Fibroblast of lung (primary cell): ENCODE results near the gene CENPVL2.

Experiments used
- CTCF ChIP-seq, 2 donors: IDR thresholded peaks in 1 of 2; conservative IDR thresholded peaks in 1 of 2; 1 replicate in 1 of 2; 2 replicates in 1 of 2; pipeline ENCODE4 v1.5.1; 2011 to 2012; ENCODE audit warnings: low read length in 2 of 2, control low read depth in 1 of 2, inconsistent platforms in 1 of 2, low read depth in 1 of 2, mild to moderate bottlenecking in 1 of 2
- EZH2 ChIP-seq: IDR thresholded peaks from 2 replicates; pipeline ENCODE4 v1.5.1; 2012; ENCODE audit warnings: low read length, control low read depth, mild to moderate bottlenecking; ENCODE audit errors: missing control alignments

GRCh38 chrX:51728202-51728601 lies 45.6 kb upstream of the CENPVL2 start:
- no peak for TF ChIP-seq CTCF (conservative IDR thresholded peaks at IDR 0.05 in 1 of 2, IDR thresholded peaks at IDR 0.05 in 1 of 2; ENCODE audit: low read depth in 1 of 2, low read length in 2 of 2)
- TF ChIP-seq EZH2: no peak
